HG03045 (cell line): ENCODE measurements around the gene CYTH4.
"Not testable (repeated sequence)": the region's sequence is repeated elsewhere in the genome, so short reads cannot be mapped to it uniquely, and the experiment has no call there.

Source experiments
- ATAC-seq: cut with Tn5 transposase; IDR thresholded peaks from one replicate; pipeline ENCODE4 v1.9.1; 2021; ENCODE audit warnings: mild to moderate bottlenecking, moderate library complexity; ENCODE audit not compliant: unreplicated experiment

Gene CYTH4

DNA sequence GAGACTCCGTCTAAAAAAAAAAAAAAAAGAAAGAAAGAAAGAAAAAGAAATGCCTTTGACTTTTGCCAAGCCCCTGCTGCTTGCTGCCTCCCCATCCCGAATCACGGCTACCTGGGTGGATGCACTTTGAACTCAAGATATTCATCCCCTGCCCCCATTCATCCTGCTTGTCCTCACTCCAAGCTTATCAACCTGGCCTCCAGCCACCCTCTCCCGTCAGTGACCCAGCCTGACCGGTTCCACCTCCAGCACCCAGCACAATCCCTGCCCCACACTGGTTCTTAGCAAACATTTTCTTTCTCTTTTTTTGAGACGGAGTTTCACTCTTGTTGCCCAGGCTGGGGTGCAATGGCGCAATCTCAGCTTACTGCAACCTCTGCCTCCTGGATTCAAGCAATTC, 44.4 kb downstream of the CYTH4 start:
- ATAC-seq: no peak

DNA sequence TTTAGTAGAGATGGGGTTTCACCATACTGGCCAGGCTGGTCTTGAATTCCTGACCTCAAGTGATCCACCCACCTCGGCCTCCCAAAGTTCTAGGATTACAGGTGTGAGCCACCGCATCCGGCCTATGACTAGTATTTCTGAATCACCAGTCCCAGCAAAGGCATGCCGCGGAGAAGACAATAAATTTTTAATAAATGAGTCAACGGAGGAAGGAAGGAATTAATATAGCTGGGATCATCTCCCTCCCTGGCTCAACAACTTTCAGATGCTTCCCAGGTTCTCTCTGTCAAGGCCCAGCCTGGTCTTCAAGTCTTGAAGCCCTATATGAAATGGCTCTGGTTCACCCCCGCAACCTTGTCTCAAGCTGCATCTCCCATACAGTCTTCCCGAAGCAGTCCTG, 45.7 kb downstream of the CYTH4 start:
- ATAC-seq: no peak

DNA sequence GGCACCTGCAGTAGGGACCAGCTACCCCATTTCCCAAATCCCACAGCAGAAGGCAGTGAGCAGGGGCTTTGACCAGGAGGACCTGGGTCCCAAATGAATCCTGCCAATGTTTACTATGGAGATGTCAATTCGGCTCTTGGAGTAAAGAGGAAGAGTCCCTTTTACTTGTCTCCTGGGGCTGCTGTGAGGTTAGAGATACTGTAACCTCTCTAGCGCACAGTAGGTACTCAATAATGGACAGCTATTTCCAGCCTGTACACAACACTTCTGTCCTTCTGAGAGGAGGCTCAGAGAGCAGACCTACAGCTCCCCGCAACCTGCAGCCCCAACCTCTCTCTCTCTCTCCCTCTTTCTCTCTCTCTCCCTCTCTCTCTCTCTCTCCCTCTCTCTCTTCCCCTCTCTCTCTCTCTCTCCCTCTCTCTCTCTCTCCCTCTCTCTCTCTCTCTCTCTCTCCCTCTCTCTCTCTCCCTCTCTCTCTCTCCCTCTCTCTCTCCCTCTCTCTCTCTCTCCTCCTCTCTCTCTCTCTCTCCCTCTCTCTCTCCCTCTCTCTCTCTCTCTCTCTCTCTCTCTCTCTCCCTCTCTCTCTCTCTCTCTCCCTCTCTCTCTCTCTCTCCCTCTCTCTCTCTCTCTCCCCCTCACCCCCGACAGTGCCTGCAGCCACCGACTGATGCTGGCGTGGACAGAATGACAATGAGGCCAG, 46.4 kb downstream of the CYTH4 start:
- not testable (repeated sequence) for ATAC-seq

DNA sequence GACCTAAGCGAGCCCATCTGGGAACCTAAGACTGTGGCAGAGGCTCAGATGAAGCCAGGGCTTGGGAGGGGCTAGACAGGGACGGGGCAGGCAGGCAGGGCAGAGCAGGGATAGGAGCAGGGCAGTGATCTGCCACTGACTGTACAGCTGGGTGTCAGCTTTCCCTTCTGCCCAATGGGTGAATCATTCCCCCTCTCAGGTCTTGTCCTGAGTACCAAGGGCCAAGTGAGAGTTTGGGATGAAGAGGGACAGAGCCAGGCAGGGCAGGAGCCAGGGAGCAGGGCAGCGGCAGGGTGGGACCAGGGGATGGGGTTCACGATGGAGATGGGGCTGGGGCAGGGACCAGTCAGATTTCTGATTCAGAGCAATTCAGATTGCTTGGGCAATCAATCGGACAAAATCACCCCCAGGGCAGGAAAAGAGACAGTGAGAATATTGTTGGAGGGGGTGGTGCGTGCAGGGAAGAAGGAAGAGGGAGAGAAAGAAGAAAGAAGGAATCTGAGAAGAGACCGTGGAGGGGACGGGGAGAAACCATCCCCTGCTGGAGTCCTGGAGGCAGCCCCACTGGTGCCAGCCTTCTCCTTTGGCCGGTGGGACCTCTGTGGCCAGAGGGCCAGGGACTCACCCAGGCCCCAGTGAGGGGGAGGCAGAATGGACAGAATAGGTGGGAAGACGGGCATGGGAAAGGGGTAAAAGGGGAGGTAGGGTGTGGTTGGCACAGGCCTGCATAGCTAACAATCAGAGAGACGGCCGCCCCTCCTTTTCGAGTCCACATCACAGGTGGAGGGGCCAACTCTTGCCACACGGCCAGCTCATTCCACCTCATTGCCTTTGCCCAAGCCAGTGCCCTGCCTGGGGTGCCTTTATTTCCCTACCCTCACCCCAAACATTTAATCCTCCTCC, 47.2 kb downstream of the CYTH4 start:
- no peak for ATAC-seq

DNA sequence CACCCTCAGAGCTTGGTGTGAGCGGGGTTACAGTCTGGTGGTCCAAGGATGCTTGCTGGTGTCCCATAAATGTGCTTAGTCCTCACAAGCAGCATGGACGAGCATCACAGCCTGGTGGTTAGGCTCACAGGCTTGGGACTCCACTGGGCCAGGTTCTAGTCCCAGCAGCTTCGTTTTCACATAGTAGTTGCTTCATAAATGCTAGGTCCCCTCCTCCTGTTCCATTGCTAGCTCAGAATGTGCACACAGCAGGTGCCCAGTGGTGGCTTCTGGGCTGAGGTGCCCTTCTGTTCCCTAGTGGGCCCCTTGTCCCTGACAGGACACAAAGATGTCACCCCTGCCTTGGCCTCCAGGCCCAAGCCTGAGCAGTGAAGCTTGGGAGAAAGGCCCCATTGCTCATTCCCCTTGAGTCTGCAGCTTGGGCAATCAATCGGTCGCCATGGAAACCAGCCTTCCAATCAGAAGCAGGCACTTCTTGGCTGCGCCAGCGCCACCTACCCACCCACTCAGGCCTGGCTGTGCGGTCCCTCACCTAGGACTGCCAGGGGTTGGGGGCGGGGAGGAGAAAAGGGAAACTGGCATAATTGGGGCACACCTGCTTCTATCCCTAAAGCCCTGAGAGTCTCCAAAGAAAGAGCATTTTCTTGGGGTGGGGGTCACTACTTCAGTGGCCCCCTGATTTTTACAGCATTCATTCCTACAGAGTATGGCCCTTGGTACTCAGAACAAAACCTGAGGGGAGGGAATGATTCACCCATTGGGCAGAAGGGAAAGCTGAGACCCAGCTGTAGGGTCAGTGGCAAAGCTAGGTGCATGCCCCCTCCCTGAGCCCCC, 48.1 kb downstream of the CYTH4 start:
- ATAC-seq: no peak

DNA sequence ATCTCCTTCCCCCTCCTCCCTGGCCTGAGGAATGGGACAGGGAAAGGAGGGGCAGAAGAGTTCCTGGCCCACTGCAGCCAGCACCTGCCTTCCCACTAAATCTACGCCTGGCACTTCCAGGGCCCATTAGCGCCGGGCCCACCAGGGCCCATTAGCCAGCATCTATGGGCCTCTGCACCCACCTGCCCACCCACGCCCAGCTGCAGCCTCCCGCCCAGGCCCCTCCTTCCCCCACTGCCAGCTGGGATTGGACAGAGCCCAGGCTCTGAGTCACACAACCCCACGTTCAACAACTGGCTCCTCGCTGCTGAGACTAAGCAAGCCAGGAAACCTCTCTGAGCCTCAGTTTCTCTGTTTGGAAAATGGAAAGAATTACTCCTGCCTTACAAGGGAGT, 48.7 kb downstream of the CYTH4 start:
- ATAC-seq: no peak

DNA sequence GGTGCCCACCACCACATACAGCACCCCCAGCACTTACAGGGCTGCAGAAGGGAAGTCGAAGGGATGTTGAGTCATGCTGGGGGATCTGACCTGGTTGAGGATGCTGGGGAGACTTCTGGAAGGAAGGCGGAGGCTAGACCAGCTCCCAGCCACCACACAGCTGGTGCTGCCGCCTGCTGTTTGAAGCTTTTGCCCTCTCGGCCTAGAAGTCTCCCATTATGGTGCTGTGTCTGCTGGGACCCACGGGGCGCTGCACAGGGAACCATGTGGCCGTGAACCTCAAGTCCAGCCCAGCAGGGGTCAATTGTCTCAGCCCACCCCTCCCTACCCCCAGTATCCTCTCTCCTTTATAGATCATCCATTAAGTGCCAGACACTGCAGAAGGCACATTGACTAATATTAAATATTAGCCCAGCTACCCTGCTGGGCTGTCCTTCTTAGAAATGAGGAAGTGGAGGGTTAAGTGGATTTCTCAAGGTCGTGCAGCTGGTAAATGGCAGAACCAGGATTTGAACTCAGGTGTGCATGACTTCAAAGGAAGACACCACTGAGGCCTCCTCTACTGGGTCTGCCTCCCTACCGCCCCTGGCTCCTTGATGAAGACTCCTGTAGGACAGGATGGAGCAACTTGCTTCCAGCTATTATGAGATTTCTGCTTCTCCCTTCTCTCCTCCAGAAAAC, 49.7 kb downstream of the CYTH4 start:
- no peak for ATAC-seq

DNA sequence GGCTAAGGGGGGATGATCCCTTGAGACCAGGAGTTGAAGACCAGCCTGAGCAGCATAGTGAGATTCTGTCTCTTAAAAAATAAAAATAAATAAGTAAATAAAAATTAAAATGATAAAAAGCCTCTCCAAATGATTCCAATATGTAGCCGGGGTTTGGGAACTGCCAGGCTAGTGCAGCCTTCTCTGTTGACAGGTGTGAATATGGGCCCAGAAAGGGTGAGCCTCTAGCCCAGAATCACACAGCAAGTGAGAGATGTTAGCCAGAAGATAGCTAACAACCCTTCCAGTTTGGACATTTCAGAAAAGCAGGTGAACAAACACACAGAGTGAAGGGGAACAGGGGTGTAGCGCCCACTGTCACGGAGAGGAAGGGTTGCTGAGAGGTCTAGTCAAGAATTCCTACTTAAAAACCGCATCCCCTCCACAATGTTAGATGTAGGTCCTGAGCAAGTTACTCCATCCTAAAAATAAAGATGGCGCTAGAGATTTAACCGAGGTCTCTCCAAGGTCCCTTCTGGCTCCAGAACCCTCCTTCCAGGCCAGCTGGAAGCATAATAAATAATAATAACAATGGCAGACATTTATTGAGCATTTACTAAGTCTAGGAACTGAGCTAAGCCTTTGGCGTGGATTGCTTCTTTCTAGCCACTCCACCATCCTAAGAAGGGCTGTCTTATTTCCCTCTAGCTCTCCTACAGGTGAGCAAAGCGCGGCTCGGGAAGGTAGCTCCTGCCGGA, 51.6 kb downstream of the CYTH4 start:
- ATAC-seq: no peak

DNA sequence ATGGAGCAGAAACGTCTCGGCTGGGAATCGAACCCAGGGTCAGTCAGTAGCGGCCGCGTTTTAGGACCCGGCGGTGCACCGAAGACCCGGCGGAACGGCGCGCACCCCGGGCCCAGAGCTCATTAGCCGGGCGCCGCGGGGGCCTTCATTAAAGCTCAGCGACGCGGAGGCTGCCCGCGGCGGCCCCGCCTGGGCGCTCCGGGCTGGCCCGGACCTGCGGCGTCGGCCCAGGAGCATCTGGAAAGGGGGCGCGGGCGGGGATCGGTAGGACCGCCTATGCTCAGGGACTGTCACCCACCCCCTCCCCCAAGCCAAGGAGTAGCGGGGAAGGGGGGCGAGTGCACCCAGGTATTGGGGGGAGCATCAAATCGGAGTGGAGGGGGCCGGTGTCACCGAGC, 52.2 kb downstream of the CYTH4 start:
- no peak for ATAC-seq

DNA sequence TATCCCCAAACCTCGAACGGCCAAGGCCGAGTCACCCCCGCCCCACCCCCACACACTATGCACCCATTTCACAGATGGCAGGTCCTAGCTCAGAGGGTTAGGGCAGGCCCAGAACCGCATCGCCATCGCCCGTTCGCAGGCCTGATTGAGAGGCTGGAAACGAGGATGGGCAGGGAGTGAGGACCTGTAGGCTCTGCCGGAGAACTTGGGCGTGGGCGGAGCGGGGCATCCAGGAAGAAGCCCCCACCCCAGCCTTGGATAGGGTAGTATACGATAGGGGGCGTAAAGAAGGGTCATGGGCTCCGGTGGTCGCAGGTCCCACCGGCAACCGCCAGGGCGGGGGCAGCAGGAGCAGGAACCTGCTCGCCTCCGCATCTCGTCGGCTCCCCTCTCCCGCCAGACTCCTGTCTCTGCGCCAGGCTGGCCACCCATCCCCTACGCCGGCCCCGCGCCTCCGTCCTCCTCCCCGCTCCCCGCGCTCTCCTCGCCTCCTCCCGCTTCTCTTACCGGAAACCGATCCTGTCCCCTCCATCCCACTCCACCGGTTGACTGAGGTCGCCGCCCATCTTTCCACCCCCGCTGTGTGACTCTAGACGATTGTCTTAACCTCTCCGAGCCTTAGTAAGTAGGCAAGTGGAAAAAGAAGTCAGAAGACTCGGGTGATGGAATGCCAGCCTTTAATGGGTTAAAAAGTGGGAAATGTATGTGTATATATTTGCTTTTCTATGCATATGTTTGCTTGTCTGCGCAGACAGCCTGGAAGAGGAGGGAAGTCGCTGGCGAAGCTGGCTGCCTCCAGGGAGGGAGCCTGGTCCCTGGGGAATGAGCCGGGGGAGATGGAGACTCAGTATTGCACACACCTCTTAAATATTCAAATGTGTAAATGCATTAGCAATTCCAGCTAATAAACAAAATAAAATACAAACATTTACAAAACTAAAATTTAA, 52.8 kb downstream of the CYTH4 start:
- no peak for ATAC-seq

DNA sequence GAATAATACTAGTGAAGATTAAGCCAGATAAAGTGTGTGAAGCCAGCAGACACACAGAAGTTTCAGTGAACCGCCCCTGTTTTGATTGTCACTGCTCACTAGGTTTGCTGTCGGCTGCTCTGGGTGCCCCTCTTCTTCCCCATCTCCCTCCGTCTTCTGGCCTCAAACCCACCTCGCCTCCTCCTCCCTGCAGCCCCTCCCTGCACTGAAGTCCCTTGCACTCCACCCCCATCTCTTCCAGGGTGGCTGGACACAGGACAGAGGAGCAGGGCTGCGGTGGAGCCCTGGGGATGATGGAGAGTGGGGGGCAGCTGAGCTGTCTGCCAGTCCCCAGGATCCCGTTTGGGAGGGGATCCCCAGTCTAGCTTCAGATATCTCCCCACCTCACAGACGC, 53.5 kb downstream of the CYTH4 start:
- ATAC-seq: no peak

DNA sequence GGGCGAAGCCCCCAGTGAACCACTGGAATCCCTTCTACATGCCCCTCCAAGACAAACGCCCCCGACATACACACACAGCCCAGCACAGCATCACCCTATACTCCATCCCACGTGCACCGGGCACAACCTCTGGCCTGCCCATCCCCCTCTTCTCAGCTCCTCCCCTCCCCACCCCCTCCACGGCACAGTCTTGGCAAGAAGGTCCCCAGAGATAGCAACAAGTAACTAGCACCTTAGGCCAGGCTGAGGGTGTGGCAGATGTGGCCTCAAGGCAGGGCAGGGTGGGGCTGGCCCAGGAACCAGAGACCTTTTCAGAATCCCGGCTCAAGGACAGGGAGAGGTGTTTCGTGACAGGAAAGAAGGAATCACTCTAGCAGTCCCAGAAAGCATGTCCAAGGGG, 54.3 kb downstream of the CYTH4 start:
- no peak for ATAC-seq

DNA sequence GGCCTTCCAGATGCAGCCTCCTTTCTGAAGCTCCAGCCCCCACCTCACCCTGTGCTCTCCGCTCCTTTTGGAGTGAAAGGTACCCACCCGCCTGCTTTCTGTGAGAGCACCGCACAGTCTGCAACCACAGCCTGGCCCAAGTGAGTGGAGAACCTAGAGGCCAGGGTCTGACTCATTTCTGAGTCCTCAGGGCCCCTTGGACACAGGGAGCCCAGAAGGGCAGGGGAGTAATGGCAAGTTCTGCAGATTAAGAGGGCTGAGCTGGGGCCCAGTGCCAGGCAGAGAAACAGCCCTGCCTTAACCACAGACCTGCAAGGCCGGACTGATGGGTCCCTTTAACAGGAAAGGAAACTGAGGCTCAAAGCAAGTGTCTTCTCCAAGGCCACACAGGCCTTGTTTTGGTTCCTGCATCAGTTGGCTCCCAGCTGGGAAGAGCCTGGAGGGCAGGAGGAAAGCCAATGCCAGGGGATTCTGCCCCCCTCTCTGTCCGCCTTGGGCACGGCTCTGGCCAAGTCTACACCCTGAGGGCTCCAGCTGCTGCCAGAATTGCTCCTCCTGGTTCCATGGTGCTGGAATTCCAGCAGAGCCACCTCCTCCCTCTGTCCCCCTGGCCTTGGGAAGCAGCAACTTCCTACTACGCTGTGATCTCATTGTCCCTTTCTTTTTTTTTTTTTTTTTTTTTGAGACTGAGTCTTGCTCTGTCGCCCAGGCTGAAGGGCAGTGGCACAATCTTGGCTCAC, 55.1 kb downstream of the CYTH4 start:
- ATAC-seq: no peak

DNA sequence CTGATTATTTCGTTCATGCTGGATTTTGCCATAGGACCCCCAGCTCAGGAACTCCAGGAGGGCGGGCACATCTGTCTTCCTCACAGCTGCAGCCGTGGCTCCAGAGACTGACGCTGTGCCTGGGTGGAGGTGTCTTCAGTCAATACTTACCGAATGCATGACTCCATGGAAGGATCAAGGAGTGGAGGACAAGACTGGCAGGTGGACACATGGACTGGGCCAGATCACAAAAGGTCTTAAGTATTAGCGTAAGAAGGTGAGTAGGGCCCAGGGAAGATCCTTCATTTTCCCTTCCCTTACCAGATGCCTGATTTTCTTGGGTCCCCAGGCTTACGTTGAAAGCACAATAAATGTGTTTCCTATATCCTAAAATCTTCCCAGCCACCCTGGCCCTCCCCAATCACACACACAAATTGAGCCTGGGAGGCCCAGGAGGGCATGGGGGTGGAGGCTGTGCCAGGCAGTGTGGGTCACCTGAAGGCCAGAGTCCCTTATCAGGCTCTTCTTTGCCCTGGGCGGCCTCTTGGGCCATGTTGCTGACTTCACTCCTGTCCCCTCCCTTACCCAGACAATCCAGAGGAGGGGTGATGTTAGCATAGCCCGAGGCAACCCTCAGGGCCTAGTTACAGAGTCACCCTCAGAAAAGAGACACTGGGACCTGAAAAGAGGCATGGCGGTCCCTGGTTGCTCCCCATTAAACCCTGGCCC, 56.4 kb downstream of the CYTH4 start:
- no peak for ATAC-seq

DNA sequence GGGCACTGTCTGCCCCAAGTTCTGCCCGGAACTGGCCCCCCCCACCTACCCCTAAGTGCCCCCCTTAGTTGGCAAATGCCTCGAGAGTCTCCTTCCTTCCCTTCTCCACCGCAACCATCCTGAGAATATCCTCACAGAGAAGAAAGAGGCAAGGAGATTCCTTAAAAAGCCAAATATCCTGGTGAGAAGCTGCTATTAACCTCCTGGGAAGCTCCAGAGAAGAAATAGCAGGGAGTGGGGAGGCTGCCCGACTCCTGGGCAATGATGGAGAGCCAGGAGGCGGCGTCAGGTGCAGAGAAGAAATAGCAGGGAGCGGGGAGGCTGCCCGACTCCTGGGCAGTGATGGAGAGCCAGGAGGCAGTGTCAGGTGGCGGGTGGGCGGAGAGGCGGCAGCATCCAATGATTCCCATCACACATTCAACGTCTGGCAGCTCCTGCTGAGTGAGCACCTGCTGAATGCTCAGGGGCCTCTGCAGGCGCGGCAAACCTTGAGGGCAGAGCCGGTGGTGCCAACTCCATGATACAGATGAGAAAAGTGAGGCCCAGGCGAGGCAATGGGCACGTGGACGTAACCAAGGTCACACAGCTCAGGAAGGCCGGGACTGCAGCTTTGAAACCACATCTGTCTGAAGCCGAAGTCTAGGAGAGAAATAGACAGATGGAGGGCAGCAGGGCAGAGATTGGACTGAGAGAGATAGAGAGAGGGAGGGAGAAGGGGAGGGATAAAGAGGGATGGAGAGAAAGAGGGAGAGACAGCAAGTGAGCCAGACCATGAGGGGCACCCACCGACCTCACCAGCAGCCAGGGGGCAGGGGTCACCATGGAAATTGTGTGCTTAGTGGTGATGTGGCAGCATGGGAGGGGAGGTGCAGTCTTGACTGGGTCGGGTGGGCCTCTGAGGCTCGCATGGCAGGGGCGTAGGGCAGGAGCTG, 58.3 kb downstream of the CYTH4 start:
- ATAC-seq: no peak

DNA sequence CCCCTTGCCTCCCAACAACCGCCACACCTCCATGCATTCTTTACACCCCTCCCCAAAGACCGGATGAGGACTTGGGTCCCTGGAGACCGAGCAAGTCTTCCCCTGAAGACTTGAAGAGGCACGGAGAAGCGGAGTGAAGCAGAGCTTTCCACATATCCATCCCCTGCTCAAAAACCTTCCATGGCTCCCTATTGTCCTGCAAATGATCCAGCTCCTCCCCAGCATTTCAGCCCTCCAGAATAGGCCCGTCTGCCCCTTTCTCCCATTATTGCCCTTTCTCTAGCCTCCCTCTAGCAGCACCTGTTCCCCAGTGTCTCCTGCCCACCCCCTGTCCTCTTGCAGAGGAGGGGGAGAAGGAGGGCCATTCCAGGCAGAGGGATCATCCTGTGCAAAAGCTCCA, 59.8 kb downstream of the CYTH4 start:
- ATAC-seq: no peak

DNA sequence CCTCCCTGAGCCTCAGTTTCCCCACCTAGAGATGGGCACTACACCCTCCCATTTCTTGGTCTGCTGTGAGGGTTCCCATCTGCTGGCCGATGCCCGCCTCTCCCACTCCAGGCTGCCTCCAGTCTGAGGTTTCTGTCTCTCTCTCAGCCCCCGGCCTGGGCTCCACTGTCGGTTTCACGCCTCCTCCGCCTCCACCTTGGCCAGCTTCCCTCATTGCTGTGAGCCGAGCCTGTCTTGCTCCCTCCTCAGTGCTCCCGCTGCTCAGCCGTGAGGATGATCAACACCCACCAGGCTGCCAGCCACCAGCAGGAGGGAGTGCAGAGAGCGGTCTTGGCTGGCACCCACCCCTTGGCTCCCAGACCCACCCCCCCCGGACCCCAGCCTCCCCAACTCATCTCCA, 61.0 kb downstream of the CYTH4 start:
- no peak for ATAC-seq
